ENCODE results near the gene PROX1.

DNA sequence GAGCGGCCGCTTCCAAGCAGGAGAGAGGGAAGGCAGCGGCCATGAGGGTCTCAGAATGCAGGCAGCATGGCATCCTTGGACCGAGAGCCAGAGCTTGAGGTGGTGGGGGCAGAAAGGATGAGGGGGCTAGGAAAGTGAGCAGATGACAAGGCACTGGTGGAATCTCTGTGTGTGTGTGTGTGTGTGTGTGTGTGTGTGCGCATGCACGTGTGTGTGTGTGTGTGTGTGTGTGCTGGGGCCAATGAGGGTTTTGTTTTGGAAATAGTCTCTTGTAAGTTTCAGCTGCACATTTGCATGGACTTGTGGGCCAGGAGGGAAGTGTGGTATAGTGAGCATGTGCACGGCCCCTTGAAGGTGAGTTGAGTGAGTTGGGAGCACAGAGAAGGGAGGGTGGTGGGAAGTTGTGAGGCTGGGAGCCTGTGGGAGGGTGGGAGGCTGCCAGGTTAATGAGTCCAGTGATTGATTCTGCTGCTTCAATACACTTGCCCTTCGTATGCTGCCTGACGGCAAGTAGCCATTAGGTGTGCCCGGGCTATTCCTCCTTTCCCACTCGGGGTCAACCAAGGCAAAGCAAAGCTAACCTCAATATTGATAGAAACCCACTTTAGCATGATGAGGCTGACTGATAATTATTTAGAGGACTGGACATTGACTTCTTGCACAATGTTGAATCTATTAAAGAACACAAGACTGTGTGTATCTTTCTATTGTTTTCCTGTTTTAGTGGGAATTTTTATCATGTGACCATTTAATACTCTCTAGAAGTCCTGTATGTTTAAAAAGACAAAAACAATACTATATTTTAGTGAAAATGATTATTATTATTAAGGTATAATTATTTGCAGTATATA is 80.3 kb downstream of the PROX1 start:
- no peak for TF ChIP-seq POLR2AphosphoS5 (IDR thresholded peaks at IDR 0.05; ENCODE audit: low read depth)
- TF ChIP-seq, protein P1, sequence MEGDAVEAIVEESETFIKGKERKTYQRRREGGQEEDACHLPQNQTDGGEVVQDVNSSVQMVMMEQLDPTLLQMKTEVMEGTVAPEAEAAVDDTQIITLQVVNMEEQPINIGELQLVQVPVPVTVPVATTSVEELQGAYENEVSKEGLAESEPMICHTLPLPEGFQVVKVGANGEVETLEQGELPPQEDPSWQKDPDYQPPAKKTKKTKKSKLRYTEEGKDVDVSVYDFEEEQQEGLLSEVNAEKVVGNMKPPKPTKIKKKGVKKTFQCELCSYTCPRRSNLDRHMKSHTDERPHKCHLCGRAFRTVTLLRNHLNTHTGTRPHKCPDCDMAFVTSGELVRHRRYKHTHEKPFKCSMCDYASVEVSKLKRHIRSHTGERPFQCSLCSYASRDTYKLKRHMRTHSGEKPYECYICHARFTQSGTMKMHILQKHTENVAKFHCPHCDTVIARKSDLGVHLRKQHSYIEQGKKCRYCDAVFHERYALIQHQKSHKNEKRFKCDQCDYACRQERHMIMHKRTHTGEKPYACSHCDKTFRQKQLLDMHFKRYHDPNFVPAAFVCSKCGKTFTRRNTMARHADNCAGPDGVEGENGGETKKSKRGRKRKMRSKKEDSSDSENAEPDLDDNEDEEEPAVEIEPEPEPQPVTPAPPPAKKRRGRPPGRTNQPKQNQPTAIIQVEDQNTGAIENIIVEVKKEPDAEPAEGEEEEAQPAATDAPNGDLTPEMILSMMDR (IDR thresholded peaks at IDR 0.05; ENCODE audit: insufficient read depth, low read length): no peak
- TF ChIP-seq, protein P2, sequence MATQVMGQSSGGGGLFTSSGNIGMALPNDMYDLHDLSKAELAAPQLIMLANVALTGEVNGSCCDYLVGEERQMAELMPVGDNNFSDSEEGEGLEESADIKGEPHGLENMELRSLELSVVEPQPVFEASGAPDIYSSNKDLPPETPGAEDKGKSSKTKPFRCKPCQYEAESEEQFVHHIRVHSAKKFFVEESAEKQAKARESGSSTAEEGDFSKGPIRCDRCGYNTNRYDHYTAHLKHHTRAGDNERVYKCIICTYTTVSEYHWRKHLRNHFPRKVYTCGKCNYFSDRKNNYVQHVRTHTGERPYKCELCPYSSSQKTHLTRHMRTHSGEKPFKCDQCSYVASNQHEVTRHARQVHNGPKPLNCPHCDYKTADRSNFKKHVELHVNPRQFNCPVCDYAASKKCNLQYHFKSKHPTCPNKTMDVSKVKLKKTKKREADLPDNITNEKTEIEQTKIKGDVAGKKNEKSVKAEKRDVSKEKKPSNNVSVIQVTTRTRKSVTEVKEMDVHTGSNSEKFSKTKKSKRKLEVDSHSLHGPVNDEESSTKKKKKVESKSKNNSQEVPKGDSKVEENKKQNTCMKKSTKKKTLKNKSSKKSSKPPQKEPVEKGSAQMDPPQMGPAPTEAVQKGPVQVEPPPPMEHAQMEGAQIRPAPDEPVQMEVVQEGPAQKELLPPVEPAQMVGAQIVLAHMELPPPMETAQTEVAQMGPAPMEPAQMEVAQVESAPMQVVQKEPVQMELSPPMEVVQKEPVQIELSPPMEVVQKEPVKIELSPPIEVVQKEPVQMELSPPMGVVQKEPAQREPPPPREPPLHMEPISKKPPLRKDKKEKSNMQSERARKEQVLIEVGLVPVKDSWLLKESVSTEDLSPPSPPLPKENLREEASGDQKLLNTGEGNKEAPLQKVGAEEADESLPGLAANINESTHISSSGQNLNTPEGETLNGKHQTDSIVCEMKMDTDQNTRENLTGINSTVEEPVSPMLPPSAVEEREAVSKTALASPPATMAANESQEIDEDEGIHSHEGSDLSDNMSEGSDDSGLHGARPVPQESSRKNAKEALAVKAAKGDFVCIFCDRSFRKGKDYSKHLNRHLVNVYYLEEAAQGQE (IDR thresholded peaks at IDR 0.05; ENCODE audit: insufficient replicate concordance, low read depth): no peak
- no peak for TF ChIP-seq GABPA (IDR thresholded peaks at IDR 0.05; ENCODE audit: low read depth)
